Endothelial cell (in vitro differentiated cells): ENCODE measurements around the gene AS3MT. TPM values are rescaled to one million over a fixed set of nuclear protein-coding genes. Genes with fewer than 3 reads are reported as not detected.

Experiments
- DNase-seq: peaks from one replicate; pipeline ENCODE4 v3.0.0; 2021; ENCODE audit warnings: low spot score
- H3K27ac Mint-ChIP-seq: one replicate; pipeline ENCODE4 v1.8.0; 2021; ENCODE audit warnings: mixed read lengths, inconsistent platforms; ENCODE audit not compliant: unreplicated experiment
- H3K27me3 Mint-ChIP-seq: one replicate; pipeline ENCODE4 v1.8.0; 2021; ENCODE audit warnings: mild to moderate bottlenecking, moderate library complexity, mixed read lengths, inconsistent platforms; ENCODE audit not compliant: unreplicated experiment
- H3K36me3 Mint-ChIP-seq: one replicate; pipeline ENCODE4 v1.8.0; 2021; ENCODE audit warnings: mild to moderate bottlenecking, low read depth, mixed read lengths, inconsistent platforms; ENCODE audit not compliant: unreplicated experiment
- H3K4me1 Mint-ChIP-seq: one replicate; pipeline ENCODE4 v1.8.0; 2021; ENCODE audit warnings: mild to moderate bottlenecking, mixed read lengths, inconsistent platforms; ENCODE audit not compliant: unreplicated experiment
- H3K4me3 Mint-ChIP-seq: one replicate; pipeline ENCODE4 v1.8.0; 2021; ENCODE audit warnings: mild to moderate bottlenecking, mixed read lengths, inconsistent platforms; ENCODE audit not compliant: unreplicated experiment
- H3K9me3 Mint-ChIP-seq: one replicate; pipeline ENCODE4 v1.8.0; 2021; ENCODE audit warnings: mixed read lengths, inconsistent platforms; ENCODE audit not compliant: unreplicated experiment
- total RNA-seq: library from RNA; stranded (reverse); fragmentation: NEBNext Ultra II Directional; extraction: Animal tissue kit (Norgen Biotek cat#: 25700); gene quantifications from one replicate; pipeline ENCODE4 v1.2.1, GENCODE V29; 2021; ENCODE audit not compliant: unreplicated experiment
- TF ChIP-seq, protein P1 (sequence below): fragments of 200-600 bp; sonication (generic); IDR thresholded peaks from one replicate; pipeline ENCODE4 v1.5.0; 2021; ENCODE audit warnings: antibody characterized with exemption; ENCODE audit not compliant: unreplicated experiment

AS3MT gene
- total RNA-seq, 1 donor from 2014 or later, result 1.4 TPM

DNA sequence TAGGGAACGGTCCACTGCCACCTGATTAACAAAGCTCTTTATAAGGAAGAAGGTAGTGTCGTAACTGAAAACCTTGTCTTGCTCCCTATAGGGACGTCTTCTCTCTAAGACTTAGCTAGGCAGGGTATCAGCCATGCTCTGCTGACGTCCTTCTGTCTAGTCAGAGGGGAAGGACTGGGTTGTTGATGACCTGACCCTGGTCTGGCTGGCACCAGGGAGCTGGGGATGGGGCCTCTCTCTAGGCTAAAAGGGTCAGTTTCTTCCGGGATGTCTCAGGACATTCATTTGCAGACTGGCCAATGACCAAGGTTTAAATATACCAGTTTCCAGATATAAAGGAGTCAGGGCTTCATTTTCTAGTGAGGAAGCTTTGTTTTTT is 41.7 kb upstream of the AS3MT start:
- Mint-ChIP-seq H3K27ac (no peak overlapping the region), H3K27me3 (peaks cover 6% of the 10 kb centered on the region), H3K4me1 (no peaks in the 10 kb centered on the region), H3K36me3 (no peaks in the 10 kb centered on the region), H3K4me3 (no peak overlapping the region), H3K9me3 (no peaks in the 10 kb centered on the region)
- TF ChIP-seq, protein P1, sequence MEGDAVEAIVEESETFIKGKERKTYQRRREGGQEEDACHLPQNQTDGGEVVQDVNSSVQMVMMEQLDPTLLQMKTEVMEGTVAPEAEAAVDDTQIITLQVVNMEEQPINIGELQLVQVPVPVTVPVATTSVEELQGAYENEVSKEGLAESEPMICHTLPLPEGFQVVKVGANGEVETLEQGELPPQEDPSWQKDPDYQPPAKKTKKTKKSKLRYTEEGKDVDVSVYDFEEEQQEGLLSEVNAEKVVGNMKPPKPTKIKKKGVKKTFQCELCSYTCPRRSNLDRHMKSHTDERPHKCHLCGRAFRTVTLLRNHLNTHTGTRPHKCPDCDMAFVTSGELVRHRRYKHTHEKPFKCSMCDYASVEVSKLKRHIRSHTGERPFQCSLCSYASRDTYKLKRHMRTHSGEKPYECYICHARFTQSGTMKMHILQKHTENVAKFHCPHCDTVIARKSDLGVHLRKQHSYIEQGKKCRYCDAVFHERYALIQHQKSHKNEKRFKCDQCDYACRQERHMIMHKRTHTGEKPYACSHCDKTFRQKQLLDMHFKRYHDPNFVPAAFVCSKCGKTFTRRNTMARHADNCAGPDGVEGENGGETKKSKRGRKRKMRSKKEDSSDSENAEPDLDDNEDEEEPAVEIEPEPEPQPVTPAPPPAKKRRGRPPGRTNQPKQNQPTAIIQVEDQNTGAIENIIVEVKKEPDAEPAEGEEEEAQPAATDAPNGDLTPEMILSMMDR, result no peak
- no peak for DNase-seq

DNA sequence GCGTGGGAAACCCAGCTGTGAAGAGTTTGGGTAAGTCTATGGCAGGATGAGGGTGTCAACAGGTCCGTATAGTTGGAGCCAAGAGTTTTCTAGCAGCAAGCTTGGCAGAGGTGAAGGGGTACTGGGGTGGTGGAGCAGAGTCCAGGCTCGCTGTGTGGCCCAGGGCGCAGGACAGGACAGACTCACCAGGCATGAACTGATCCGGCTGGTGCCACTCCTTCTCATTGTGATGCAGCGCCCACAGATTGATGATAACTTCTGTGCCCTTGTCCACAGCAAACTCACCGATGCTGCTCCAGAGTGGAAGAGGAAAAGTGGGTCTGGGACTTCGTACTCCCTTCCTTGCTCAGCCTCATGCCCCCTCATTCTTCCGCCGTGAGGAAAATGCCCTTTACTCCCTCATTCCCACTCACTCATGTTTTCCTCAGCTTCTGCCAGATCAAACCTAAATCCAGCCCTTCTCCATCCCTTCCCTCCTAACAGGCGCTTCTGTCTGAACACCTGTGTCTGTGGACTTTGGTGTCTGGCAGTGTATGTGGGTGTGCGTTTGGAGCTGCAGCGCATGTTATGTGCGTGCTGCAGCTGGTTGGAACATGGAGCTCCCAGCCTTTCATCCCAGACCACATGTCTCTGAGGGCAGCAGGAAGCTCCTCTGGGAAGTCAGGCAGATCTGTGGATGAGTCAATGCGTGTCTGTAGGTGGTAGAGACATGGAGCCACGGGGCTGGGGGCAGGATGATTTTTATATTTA is 37.8 kb upstream of the AS3MT start:
- no peak for DNase-seq
- no peaks in the 10 kb centered on the region for H3K4me1 Mint-ChIP-seq
- H3K4me3 Mint-ChIP-seq, result no peak overlapping the region
- H3K27ac Mint-ChIP-seq, result no peak overlapping the region
- TF ChIP-seq, protein P1, result no peak
- H3K27me3 Mint-ChIP-seq, result peaks cover 4% of the 10 kb centered on the region
- H3K9me3 Mint-ChIP-seq, result no peaks in the 10 kb centered on the region
- no peaks in the 10 kb centered on the region for H3K36me3 Mint-ChIP-seq

DNA sequence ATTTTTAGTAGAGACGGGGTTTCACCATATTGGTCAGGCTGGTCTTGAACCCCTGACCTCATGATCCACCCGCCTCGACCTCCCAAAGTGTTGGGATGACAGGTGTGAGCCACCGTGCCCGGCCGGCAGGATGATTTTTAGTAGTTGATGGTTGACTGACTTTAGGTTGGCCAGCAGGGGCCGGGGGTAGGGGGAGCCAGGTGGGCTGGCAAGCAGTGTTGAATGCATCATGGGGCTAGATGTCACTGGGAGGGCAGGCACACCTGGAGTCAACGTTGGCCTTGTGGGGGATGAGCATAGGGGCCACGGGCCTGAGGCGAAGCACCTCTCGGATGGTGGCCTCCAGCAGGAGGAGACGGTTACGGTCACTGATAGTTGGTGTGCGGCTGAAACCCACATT is 37.0 kb upstream of the AS3MT start:
- no peaks in the 10 kb centered on the region for H3K4me1 Mint-ChIP-seq
- no peak for DNase-seq
- no peak overlapping the region for H3K4me3 Mint-ChIP-seq
- no peaks in the 10 kb centered on the region for H3K36me3 Mint-ChIP-seq
- H3K9me3 Mint-ChIP-seq, result no peaks in the 10 kb centered on the region
- peaks cover 4% of the 10 kb centered on the region for H3K27me3 Mint-ChIP-seq
- TF ChIP-seq, protein P1, result no peak
- no peak overlapping the region for H3K27ac Mint-ChIP-seq

DNA sequence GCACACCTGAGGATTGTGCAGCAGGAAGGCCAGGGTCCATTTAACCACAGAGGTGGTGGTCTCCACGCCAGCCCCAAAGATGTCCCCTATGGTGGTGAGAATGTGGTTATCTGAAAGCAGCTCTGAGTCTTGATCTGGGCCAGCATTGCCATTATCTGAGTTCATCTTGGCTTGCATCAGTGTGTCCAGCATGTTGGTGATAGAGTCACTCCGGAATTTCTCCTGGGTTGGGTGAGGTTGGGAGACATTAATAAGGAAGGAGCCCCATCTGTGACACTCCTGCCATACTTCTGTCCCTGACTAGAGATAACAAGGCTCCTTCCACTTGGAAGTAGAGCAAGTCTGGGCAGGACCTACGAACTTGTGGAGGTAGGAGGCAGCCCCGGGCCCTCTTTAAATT is 36.3 kb upstream of the AS3MT start:
- H3K27me3 Mint-ChIP-seq, result peaks cover 4% of the 10 kb centered on the region
- peaks cover 3% of the 10 kb centered on the region for H3K36me3 Mint-ChIP-seq
- H3K9me3 Mint-ChIP-seq, result no peaks in the 10 kb centered on the region
- H3K4me3 Mint-ChIP-seq, result no peak overlapping the region
- TF ChIP-seq, protein P1, result no peak
- DNase-seq, result no peak
- no peaks in the 10 kb centered on the region for H3K4me1 Mint-ChIP-seq
- H3K27ac Mint-ChIP-seq, result no peak overlapping the region

DNA sequence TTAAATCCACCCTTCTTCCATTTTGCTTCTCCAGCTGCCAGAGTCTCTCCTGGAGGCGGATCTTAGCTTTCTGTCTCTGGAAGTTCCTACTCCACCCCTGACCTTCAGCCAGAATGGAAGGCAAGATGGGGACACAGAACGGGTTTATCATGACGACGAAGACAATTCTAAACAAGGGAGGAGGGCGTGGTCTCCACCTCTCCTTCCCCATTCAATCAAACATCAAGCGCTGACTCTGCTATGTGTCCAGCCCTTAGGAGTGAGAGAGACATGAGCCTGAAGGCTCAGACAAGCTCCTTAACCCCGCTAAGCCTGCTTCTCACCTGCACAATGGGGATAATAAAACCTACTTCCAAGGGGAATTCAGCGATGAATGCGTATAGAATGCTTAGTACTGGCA is 35.1 kb upstream of the AS3MT start:
- H3K27me3 Mint-ChIP-seq, result peaks cover 4% of the 10 kb centered on the region
- H3K36me3 Mint-ChIP-seq, result peaks cover 5% of the 10 kb centered on the region
- TF ChIP-seq, protein P1, result no peak
- no peak overlapping the region for H3K27ac Mint-ChIP-seq
- no peaks in the 10 kb centered on the region for H3K4me1 Mint-ChIP-seq
- no peak for DNase-seq
- H3K9me3 Mint-ChIP-seq, result no peaks in the 10 kb centered on the region
- H3K4me3 Mint-ChIP-seq, result no peak overlapping the region
